HG03575 (cell line): ENCODE measurements around the gene PNCK.

Experiments used
- ATAC-seq: cut with Tn5 transposase; IDR thresholded peaks from one replicate; pipeline ENCODE4 v1.9.1; 2021; ENCODE audit not compliant: unreplicated experiment, insufficient number of reproducible peaks, low FRiP score; ENCODE audit errors: extremely low read depth

Gene PNCK

DNA sequence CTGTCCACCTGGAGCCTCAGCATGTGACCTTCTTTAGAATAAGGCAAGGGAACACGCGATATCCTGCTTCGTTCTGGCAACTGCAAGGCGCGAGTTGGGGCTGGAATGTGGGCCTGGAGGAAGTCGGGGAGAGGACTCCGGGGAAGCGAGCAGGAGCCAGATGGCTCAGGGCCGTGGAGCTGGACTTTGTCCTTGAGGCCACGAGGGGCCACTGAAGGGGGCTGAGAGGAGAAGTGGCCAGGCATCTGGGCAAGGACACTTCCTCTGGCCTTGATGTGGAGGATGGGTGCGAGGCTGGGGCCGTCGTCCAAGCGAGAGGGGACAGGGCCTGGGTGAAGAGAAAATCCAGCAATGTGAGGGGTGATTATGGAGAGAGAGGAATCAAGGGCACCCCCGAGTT is 38.8 kb downstream of the PNCK start:
- no peak for ATAC-seq

DNA sequence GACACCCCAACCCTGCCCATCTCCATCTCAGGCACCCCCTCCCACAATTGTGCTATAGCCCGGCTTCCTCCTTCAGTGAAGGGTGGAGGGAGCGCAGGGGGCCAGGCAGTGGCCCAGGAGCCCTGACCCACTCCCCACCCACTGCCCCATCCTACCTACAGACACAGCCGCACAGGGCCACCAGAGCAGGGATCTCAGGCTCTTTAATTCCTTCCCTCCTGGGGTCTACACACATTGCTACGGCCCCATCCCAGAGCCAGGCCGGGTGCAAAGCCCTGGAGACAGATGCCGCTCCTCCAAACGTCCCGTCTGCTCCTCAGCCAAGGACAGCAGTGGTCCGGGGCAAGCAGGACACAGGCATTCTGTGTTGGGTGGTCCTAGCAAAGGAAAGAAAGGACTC is 39.4 kb downstream of the PNCK start:
- no peak for ATAC-seq

DNA sequence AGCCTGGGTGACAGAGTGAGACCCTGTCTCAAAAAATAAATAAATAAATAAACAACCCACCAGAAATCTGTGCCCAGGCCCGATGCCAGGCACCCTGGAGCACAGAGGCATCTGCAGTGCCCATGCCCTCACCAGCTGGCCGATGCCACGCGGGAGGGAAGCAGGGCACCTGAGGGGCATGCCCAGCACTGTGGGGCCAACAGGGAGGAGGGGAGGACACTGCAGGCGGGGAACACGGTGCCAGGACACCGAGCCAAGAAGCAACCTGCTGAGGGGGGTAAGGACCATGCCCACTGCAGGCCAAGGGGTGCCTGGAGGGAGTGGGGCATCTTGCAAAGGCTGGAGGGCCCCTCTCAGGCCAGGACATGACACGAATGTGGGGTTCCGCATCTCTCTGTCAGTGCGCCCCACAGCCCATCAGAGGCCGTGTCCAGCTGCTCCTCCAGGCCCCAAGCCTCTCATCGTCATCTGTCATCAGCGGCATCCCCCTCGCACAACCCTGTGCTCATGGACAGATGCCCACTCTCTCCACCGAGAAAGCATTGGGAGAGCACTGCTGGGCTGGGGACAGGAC is 39.9 kb downstream of the PNCK start:
- ATAC-seq = no peak

DNA sequence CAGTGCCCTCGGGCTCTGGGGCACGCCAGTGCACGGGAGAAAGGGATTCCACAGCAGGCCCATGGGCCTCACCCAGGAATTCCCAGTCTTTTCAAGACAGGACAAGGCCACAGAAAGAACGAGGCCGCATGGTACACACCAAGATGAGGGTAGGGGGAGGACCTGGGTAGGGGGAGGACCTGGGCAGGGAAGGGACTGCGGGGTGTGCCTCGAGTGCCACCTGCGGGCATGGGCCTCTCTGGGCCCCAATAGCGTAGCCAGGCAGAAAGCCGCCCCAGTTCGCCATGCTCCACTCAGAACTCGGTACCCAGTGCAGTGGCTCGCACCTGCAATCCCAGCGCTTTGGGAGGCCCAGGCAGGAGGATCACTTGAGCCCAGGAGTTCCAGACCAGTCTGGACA is 40.6 kb downstream of the PNCK start:
- no peak for ATAC-seq

DNA sequence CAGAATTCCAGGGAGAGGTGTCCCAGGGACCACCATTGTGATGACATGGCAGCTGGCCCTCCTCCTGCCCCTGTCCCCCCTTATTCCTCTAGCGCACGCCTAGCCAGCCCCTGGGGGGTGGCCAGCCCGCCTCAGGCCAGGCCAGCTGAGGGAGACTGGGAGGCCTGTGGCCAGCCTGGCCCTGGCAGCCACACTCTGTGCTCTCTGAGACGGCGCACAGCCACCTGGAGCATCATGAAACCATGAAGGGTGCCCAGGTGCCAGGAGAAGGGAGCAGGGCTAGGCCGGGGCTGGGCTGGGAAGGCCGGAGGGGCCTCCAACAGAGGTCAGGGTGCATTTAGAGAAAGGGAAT is 41.0 kb downstream of the PNCK start:
- no peak for ATAC-seq

DNA sequence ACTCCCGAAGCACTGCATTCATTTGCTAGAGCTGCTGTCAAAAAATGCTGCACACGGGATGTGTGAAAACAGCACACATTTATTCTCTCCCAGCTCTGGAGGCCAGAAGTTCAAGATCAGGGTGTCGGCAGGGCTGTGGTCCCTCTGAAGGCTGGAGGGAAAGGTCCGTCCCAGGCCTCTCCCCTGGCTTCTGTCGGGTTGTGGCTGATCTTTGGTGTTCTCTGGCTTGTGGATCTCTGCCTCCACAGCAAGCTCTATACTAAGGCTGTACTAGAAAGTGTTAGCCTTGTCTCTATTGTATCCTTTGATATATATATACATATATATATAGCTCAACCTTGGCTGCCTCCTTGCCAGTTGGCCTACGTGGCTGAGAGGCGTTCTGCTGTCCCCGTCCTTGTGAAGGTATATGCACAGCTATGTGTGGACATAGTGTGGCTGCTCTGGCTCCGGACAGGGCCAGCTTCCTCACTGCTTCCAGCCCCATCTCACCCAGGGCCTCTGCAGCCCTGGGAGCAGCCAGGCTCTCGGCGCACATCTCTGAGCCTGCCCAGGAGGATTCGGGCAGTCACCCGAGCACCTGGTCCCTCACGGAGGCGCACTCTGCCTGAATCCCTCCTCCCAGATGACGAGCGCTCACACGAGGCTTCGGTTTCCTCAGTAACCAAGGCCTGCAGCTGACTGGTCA is 41.6 kb downstream of the PNCK start:
- no peak for ATAC-seq

DNA sequence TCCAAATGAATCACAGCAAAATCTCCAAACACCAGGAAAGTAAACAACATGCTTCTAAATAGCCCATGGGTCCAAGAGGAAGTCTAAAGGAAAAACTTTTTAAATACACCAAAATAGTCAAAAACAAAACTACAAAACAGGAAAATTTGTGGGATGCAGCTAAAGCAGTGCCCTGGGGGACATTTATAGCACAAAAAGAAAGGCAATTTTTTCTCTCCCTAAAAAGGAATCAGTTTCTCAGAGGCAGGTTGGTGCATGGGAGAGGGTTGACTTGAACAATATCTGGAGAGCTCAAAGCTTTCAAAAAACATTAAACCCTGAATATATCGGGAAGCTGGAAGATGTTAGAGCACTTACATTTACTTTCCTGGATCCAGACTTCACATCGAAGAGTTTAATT is 42.3 kb downstream of the PNCK start:
- ATAC-seq = no peak

DNA sequence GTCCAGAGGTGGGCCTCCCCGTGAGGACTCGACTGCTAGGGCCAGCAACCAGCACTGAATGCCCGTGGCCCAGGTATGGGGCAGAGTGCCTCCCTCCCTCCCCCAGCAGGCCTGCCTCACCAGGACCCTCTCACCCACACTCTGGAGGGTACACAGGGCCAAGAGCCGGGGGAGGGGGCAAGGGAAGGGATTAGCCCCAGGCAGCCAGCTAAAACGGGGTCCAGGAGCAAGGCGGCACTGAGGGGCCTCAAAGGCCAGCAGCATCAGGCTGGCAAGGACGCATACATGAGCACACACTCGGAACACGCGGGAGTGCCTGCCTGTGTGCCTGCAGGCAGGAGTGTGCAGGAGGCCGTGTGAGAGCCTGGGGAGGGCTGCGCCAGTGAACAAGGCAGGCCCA is 44.9 kb downstream of the PNCK start:
- no peak for ATAC-seq

DNA sequence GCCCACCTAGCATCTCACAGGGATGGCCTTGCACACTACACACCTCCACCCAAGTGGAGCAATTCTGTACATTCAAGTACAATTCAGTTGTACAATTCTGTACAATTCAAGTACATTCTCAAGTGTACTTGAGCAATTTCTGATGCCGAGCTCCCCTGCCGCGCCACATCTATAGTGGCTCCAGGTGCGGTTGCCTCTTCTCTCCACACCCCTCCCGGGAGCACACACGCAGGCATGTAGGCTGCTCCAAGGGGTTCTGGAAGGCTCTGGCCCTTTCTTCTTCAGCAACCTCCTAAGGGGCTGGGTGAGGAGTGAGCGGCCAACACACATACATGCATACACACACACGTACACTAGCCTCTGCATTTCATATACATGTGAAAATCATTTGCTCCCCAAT is 45.5 kb downstream of the PNCK start:
- ATAC-seq = no peak

DNA sequence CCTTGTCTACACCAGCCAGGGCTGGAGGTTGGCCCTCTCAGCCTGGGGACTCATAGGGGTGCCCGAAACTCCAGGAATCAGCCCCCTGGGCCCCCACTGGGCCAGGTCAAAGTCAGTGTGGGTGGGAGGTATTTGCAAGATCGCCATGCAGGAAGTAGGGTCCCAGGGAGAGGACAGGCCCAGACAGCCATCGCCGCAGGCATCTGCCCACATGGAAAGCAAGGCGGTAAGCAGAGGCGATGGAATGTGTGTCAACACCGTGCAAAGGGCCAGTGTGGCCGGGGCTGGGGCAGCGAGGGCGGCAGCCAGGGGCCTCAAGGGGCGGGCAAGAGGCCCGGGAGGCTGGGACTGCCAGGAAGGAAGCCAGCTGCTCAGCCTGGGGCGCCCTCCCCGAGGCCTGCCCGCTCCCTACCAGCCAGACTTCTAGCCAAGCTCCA is 45.9 kb downstream of the PNCK start:
- ATAC-seq = no peak

DNA sequence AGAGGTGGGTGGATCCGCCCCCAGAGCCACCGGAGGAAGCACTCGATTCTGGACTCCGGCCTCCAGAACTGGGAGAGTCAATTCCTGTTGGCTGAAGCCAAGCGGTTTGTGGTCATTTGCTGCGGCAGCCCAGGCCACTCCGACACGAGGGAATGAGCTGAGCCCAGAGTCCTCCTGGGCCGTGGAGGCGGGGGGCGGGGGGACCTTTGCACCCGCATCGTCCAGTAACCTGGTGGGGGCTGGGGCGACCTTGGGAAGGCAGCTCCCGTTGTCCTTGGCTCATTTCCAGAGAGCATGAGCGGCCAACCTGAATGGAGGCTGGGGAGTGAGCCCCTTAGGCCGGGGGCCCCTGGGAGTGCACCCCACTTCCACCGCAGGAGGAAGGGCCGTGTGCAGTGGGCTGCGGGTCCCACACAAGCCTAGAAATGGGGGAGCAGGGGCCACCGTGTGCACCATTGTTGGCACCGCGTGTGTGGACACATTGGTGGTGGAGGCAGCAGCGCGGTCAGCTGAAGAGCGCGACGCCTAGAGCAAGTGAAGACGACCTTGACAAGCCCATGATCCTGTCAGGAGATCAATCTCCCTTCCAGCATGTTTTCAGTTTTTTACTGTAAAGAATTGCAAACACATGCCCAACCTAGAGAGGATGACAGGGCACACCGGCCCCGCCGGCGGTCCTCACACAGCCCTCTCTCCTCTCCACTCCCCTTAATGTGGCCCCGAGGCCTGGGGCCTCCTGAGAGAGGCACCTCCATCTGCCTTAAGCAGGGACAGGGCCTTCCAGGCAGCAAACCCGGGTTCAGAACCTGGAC is 46.5 kb downstream of the PNCK start:
- ATAC-seq = no peak

DNA sequence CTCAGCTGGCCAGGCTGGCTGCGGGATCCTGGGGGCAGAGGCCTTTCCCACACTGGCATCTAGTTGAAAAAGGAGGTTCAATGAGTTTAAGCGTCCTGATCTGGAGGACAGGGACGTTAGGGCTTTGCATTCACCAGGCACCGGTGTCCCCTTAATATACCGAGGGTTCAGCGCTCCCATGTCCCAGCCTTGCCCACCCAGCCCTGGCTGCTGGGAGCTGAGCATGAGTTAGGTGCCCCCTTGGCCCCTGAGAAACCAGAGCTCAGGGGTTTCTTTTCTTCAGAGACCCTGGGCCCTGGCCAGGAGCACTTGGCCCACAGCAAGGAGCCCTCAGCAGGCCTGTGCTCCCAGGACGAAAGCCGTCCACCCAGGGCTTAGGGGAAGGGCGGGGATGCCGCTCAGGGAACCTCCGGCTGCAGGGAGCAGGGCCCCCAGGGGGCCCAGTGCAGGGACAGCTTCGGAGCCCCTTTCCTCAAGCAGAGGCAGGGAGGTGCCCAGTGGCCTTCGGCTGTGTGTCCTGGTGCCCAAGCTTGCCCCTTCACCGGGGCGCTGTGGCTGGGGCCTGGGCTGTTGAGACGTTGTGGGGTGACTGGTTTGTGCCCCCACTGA is 47.5 kb downstream of the PNCK start:
- ATAC-seq = no peak

DNA sequence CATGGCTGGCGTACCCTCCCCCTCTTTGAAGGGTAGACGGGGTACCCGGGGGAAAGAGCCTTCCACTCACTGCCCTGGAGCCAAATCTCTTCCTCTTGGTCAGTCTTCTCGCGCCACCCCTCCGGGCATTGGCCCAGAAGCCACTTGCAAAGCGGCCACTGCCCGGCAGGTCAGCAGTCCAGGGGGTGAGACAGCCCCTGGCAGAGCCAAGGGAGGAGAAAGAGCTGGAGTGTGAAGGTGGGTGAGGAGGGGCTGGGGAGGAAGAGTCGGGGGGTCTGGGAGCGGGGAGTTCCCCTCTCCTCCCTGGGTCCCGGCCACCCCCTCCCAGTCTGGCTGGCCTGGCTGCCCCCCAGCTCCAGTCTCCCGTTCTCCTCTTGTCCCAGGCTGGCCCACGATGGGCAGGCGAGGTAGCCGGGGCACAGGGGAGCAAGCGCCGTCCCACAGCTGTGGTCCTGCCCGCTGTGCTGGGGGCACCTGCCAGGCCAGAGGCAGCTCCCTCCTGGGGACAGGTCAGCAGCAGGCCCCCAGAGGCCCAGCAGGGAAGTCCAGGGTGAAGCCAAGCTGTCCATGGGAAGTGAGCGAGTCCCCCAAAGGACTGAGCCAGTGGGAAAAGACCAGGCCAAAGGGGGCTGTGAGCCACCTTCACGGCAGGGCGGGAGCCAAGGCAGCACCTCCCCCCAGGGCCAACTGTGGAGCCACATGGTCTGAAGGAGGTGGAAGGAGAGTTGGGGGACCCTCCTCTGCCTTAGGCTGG is 48.2 kb downstream of the PNCK start:
- no peak for ATAC-seq

DNA sequence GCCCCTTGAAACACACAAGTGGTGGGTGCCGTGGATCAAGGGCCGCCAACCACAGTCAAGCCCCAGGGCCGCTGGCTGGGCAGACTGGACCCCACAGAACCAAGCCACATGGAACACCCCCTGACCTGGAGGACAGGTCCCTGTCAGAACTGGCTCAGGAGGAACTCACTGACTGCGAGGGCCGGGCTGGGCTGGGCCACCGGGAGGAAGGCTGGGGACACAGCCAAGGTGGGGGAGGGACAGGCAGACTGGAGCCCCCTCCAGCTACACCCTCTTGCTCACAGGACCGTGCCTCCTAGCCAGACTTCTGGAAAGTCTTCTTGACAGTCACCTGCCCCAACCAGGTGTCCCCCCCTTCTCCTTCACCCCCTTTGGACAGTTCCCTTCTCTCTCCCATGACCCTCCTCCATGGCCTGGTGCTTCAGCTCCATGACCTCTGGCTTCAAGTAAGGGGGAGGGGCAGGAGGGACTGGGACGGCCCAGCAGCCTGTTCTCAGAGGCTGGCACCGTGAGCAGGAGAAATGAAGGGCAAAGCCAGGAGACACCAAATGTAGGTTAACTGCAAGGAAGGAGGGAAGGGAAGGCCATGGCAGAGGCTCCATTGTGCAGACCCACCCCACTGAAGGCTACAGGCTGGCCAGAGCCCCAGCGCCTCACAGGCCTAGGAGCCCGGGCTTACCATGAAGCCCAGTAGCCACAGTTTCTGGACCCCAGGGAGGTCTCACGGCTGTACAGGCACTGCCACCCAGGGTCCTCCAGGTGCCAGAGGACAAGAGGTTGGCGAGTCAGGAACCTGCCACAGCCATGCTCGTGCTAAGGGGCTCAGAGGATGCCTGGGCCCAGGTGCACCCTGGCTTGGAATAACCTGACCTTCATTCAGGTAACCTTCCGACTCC is 49.2 kb downstream of the PNCK start:
- ATAC-seq = no peak

DNA sequence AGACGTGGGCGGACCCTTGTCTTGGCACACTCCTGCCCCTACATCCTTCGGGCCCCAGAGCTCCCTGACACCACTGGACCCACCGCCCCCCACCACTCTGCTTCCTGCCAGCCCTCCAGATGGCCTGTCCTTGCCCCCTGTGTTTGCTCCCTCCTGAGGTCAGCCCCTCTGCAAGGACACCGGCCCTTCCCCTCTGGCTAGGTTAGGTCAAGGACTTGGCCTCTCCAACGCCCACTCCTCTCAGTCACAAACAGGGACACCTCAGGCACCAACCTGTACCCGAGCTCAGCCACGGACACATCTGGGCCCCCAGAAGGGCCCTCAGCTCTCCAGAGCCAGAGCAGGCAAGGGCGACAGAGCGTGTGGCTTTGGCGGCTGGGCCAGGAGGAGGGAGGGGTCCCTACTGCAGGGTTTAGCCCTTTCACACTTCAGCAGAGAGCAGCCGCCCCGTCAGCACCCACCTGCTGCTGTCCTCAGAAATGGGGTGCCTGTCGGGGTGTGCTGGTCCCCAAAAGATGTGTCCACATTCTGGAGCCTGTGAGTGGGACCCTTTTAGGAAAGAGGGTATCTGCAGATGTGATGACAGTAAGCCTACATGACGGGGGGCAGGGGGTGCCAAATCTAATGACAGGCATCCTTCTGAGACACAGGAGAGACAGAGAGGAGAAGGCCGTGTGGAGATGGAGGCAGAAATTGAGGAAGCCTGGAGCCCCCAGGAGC is 50.1 kb downstream of the PNCK start:
- ATAC-seq = no peak

DNA sequence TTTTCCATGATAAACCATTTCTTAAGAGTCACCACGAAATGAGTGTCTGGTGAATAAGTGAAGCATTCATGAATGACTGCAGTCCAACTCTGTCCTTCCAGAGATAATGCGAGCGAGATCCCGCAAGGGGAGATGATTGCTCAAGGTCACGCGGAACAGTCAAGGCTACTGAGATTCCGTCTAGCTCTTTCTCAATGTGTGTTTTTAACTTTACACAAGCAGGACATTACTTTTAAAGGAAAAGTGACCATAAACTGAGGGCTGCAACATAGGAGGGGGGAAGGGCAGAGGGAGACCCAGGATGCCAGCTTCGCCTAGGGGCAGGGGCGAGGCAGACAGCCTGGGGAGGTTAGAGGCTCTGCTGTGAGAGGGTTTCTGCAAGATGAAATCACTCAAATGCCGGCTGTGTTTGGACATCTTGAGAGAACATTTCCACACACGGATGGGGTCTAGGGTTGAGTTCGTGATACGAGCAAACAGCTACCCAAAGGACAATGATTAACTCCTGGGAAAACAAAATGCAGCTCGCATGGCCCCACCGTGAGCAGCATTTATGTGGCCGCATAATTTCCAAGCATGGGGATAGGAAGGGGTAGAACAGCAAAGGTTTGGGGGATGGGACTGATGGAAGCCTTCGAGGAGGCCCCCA is 50.8 kb downstream of the PNCK start:
- ATAC-seq = no peak

DNA sequence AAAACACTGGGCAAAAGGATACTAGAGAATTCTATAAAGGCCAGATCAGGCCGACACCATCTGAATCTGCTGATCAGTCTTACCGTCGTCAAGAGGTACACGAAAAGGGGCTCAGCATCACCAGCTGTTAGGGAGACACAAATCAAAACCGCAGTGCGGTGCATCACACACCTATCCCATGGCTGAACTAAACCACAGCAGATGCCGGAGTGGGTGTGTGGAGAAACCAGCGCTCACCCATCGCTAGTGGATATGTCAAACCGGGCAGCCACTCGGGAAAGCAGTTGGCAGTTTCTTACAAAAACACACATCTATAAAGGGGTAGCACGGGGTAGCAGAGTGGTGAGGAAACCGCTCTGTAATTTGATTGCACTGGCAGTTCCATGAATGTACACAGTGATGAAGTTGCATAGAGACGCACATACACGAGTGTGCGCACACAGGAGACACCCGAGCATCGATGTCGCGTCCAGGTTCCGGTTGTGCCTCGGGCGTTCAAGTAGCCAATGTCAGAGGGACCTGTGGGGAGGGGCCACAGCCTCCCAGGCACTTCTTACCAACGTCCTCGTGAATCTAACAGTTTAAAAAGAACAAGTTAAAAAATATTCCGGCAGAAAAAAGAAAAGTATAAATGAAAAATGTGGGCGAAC is 51.5 kb downstream of the PNCK start:
- no peak for ATAC-seq
